Panc1 (cell line): ENCODE data around the gene ZBTB20. TPM values are rescaled to one million over a fixed set of nuclear protein-coding genes. Genes with fewer than 3 reads are reported as not detected.

ENCODE experiments used
- ATAC-seq: fragments of 200-7000 bp; cut with Tn5 transposase; 2 replicates; pipeline ENCODE4 v1.9.1; 2020; ENCODE audit warnings: mild to moderate bottlenecking, moderate library complexity
- BruUV-seq: library from RNA; stranded (reverse); fragments of 400-500 nt; replicated peaks from 2 replicates; lab custom pipeline; 2021; lab: Mats Ljungman, UMichigan
- CTCF ChIA-PET: fragments of 300-600 bp; sonication (Branson Sonifier 250); formaldehyde crosslinking; loops from one replicate; lab custom pipeline; 2022; ENCODE audit warnings: antibody characterized with exemption; lab: Charles Lee
- POLR2A ChIA-PET: fragments of 300-600 bp; sonication (Branson Sonifier 250); formaldehyde crosslinking; loops from one replicate; lab custom pipeline; 2022; ENCODE audit warnings: antibody characterized with exemption; lab: Charles Lee
- DNase-seq: peaks from one replicate; pipeline ENCODE4 v3.0.0-alpha.2; 2010; ENCODE audit warnings: low read depth, low spot score
- H3K27ac ChIP-seq: 2 replicates; pipeline ENCODE4 v1.5.1; 2011; ENCODE audit warnings: mild to moderate bottlenecking, low read length, inconsistent platforms
- H3K27me3 ChIP-seq: fragments of 200-500 bp; sonication (Bioruptor generic); 2 replicates; pipeline ENCODE4 v1.6.0; 2014; ENCODE audit warnings: low read length, inconsistent platforms; ENCODE audit not compliant: control insufficient read depth, insufficient read depth
- H3K36me3 ChIP-seq: fragments of 200-500 bp; sonication (Bioruptor generic); 2 replicates; pipeline ENCODE4 v1.5.1; 2014; ENCODE audit warnings: inconsistent platforms, mild to moderate bottlenecking, low read length, moderate library complexity; ENCODE audit not compliant: control insufficient read depth, insufficient read depth
- H3K4me1 ChIP-seq: 2 replicates; pipeline ENCODE4 v1.5.1; 2011; ENCODE audit warnings: inconsistent platforms, mild to moderate bottlenecking, low read length, moderate library complexity; ENCODE audit not compliant: control insufficient read depth, insufficient read depth
- H3K4me3 ChIP-seq, 2 experiments: 2 replicates each; pipeline ENCODE4 v1.5.1; 2011 to 2012; ENCODE audit warnings: low read depth in 2 of 2, low read length in 2 of 2, mild to moderate bottlenecking in 2 of 2, inconsistent platforms in 1 of 2, moderate library complexity in 1 of 2
- H3K9me3 ChIP-seq: fragments of 200-500 bp; sonication (Bioruptor generic); 2 replicates; pipeline ENCODE4 v1.5.1; 2014; ENCODE audit warnings: low read depth, mild to moderate bottlenecking, inconsistent platforms, low read length, moderate library complexity; ENCODE audit not compliant: control insufficient read depth, insufficient read depth
- POLR2AphosphoS5 ChIP-seq: IDR thresholded peaks from 2 replicates; pipeline ENCODE4 v1.6.1; 2012; ENCODE audit warnings: mild to moderate bottlenecking, low read depth, low read length, moderate library complexity
- REST ChIP-seq, 2 experiments: IDR thresholded peaks; 2 replicates each; pipeline ENCODE4 v1.6.1; 2011 to 2012; ENCODE audit warnings: low read depth in 2 of 2, control low read depth in 1 of 2, low read length in 1 of 2, mild to moderate bottlenecking in 1 of 2, moderate library complexity in 1 of 2; ENCODE audit not compliant: insufficient read depth in 1 of 2
- SIN3A ChIP-seq: IDR thresholded peaks from 2 replicates; pipeline ENCODE4 v1.6.1; 2012; ENCODE audit warnings: low read depth, mild to moderate bottlenecking, low read length, moderate library complexity, borderline replicate concordance; ENCODE audit not compliant: insufficient read depth
- TCF7L2 ChIP-seq: IDR thresholded peaks from 2 replicates; pipeline ENCODE4 v1.6.1; 2011; ENCODE audit warnings: mild to moderate bottlenecking, low read depth, low read length, inconsistent platforms
- in situ Hi-C: cut with HindIII; loops from 2 replicates; pipeline ENCODE4 v1.10.0; 2016; ENCODE audit warnings: low sequenced_read_pairs, low pct_unique_long_range_greater_than_20kb
- intact Hi-C: fragments of 100-400 bp; cut with micrococcal nuclease; formaldehyde crosslinking; loops from one replicate; pipeline ENCODE4 v1.10.0; 2022; ENCODE audit not compliant: unreplicated experiment
- total RNA-seq: library from RNA; stranded (reverse); gene quantifications from one replicate; pipeline ENCODE4 v1.2.1, GENCODE V29; 2021; ENCODE audit not compliant: unreplicated experiment
- TF ChIP-seq, protein P1 (sequence below): fragments of 450-650 bp; IDR thresholded peaks from 2 replicates; pipeline ENCODE4 v1.5.1; 2017; ENCODE audit warnings: mild to moderate bottlenecking

ZBTB20 gene
- total RNA-seq, 1 experiment from 2014 or later: 4.1 TPM

DNA sequence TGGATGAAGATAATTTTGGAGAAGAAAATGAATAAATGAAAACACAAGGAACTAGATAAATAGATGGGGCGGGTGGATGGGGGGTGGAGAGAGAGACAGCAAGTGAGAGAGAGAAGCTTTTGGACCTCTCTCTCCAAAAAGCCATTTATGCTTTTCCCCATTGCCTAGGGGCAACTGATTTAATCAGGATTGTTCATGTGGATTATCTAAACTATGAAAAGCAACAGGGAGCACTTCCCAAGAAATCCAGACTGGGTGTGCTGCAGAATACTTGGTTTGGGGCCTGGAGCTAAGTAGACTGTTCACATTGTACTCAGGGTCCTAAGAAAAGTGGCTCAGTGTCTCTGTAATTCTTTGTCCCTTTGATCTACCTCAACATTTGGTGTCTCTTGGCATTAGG is 486.3 kb downstream of the ZBTB20 start:
- ChIA-PET CTCF (no interaction called here), POLR2A (no interaction called here)
- BruUV-seq: no TSS peak
- Histone ChIP-seq H3K27me3 (no peaks in the 10 kb centered on the region), H3K4me1 (no peaks in the 10 kb centered on the region), H3K9me3 (0 out of 2 replicates have a peak, but pooled peaks cover 5% of the 10 kb centered on the region), H3K4me3 (no peak overlapping the region), H3K27ac (no peak overlapping the region), H3K36me3 (no peaks in the 10 kb centered on the region)
- ATAC-seq: no peak
- intact Hi-C loops (no loop called here), in situ Hi-C loops (no loop called here)
- DNase-seq: no peak
- TF ChIP-seq POLR2AphosphoS5 (no peak), SIN3A (no peak), TCF7L2 (no peak), REST (IDR thresholded peaks at IDR 0.05; ENCODE audit: insufficient read depth in 1 of 2, low read depth in 2 of 2, low read length in 1 of 2) (no peak)
- TF ChIP-seq, protein P1, sequence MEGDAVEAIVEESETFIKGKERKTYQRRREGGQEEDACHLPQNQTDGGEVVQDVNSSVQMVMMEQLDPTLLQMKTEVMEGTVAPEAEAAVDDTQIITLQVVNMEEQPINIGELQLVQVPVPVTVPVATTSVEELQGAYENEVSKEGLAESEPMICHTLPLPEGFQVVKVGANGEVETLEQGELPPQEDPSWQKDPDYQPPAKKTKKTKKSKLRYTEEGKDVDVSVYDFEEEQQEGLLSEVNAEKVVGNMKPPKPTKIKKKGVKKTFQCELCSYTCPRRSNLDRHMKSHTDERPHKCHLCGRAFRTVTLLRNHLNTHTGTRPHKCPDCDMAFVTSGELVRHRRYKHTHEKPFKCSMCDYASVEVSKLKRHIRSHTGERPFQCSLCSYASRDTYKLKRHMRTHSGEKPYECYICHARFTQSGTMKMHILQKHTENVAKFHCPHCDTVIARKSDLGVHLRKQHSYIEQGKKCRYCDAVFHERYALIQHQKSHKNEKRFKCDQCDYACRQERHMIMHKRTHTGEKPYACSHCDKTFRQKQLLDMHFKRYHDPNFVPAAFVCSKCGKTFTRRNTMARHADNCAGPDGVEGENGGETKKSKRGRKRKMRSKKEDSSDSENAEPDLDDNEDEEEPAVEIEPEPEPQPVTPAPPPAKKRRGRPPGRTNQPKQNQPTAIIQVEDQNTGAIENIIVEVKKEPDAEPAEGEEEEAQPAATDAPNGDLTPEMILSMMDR: no peak

DNA sequence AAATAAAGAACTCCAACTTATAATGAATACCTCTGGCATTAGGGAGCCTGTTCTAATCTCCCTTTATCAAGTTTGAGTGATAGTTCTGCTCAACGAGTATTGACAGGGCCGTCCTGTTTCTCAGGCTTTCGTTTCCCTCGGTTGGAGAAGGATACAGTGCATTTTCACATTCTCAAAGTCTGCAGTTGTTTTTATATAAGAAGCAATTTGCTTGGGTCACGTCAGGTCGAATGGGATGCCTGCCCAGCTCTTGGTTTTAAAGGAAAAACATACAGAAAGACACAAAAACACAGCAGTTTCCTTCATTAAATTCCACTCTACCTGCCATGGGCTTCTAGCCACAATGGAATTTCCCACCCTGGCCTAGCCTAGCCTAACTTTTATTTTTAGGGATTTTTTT is 487.0 kb downstream of the ZBTB20 start:
- no TSS peak for BruUV-seq
- Histone ChIP-seq H3K27ac (no peak overlapping the region), H3K4me1 (no peaks in the 10 kb centered on the region), H3K27me3 (no peaks in the 10 kb centered on the region), H3K9me3 (0 out of 2 replicates have a peak, but pooled peaks cover 5% of the 10 kb centered on the region), H3K36me3 (no peaks in the 10 kb centered on the region), H3K4me3 (no peak overlapping the region)
- ChIA-PET POLR2A (no interaction called here), CTCF (no interaction called here)
- ATAC-seq (no peak), DNase-seq (no peak)
- in situ Hi-C loops (no loop called here), intact Hi-C loops (no loop called here)
- no peak for TF ChIP-seq POLR2AphosphoS5
- TF ChIP-seq TCF7L2: no peak
- TF ChIP-seq, protein P1: no peak
- no peak for TF ChIP-seq SIN3A
- TF ChIP-seq REST (IDR thresholded peaks at IDR 0.05; ENCODE audit: insufficient read depth in 1 of 2, low read depth in 2 of 2, low read length in 1 of 2): no peak
